ENCODE measurements around the gene SYNDIG1L. TPM values are rescaled to one million over a fixed set of nuclear protein-coding genes. Genes with fewer than 3 reads are reported as not detected.

The SYNDIG1L gene
- polyA plus RNA-seq, 1 donor from 2014 or later, result 2.0 TPM

- TF ChIP-seq REST (IDR thresholded peaks at IDR 0.05; ENCODE audit: borderline replicate concordance) (no peak), POLR2AphosphoS5 (IDR thresholded peaks at IDR 0.05) (no peak), CTCF (IDR thresholded peaks at IDR 0.05; ENCODE audit: poor library complexity, severe bottlenecking) (no peak), EP300 (conservative IDR thresholded peaks at IDR 0.05; ENCODE audit: poor library complexity, severe bottlenecking) (no peak), RAD21 (conservative IDR thresholded peaks at IDR 0.05) (no peak), TAF1 (IDR thresholded peaks at IDR 0.05; ENCODE audit: low read depth) (no peak), MXI1 (conservative IDR thresholded peaks at IDR 0.05; ENCODE audit: poor library complexity, severe bottlenecking) (no peak), EZH2 (IDR thresholded peaks at IDR 0.05; ENCODE audit: borderline replicate concordance, insufficient read depth, low read length, poor library complexity, severe bottlenecking) (no peak), SMC3 (conservative IDR thresholded peaks at IDR 0.05; ENCODE audit: poor library complexity) (no peak)
- H3K4me3 ChIP-seq (ENCODE audit: low read length), result no peak overlapping the region
These were observed 25.0 kb downstream of the SYNDIG1L start for GRCh38 chr14:74400919-74401503.

GRCh38 chr14:74400031-74400685, 25.9 kb downstream of the SYNDIG1L start:
- H3K27me3 ChIP-seq (ENCODE audit: insufficient read depth, low read depth, low read length), result no peaks in the 10 kb centered on the region
- H3K79me2 ChIP-seq (replicated peaks; ENCODE audit: insufficient read depth, low read length), result no peaks in the 10 kb centered on the region
- no peaks in the 10 kb centered on the region for H3F3A ChIP-seq (ENCODE audit: insufficient read depth, low read length, poor library complexity, severe bottlenecking)
- no peak overlapping the region for H3K9ac ChIP-seq (ENCODE audit: low read length)
- no peaks in the 10 kb centered on the region for H3K9me3 ChIP-seq (ENCODE audit: low read length)
- no peaks in the 10 kb centered on the region for H4K20me1 ChIP-seq (ENCODE audit: insufficient read depth)
- H3K9me2 ChIP-seq (ENCODE audit: insufficient read depth, low read length), result no peaks in the 10 kb centered on the region
- no peak overlapping the region for H2AFZ ChIP-seq (ENCODE audit: low read depth, low read length)
- no peak overlapping the region for H3K27ac ChIP-seq (ENCODE audit: low read length)
- H3K36me3 ChIP-seq (ENCODE audit: insufficient read depth, low read length), result no peaks in the 10 kb centered on the region
- H3K4me2 ChIP-seq (ENCODE audit: low read length), result no peak overlapping the region
- TF ChIP-seq CTCF (IDR thresholded peaks at IDR 0.05; ENCODE audit: poor library complexity, severe bottlenecking) (no peak), TAF1 (IDR thresholded peaks at IDR 0.05; ENCODE audit: low read depth) (no peak), SMC3 (conservative IDR thresholded peaks at IDR 0.05; ENCODE audit: poor library complexity) (no peak), POLR2AphosphoS5 (IDR thresholded peaks at IDR 0.05) (no peak), RAD21 (conservative IDR thresholded peaks at IDR 0.05) (no peak), EZH2 (IDR thresholded peaks at IDR 0.05; ENCODE audit: borderline replicate concordance, insufficient read depth, low read length, poor library complexity, severe bottlenecking) (no peak), REST (IDR thresholded peaks at IDR 0.05; ENCODE audit: borderline replicate concordance) (no peak), MXI1 (conservative IDR thresholded peaks at IDR 0.05; ENCODE audit: poor library complexity, severe bottlenecking) (no peak), EP300 (conservative IDR thresholded peaks at IDR 0.05; ENCODE audit: poor library complexity, severe bottlenecking) (no peak)
- no peak overlapping the region for H3K4me3 ChIP-seq (ENCODE audit: low read length)

More at GRCh38 chr14:74400919-74401503, 25.0 kb downstream of the SYNDIG1L start:
- H3K36me3 ChIP-seq (ENCODE audit: insufficient read depth, low read length), result no peaks in the 10 kb centered on the region
- H3K9ac ChIP-seq (ENCODE audit: low read length), result no peak overlapping the region
- no peaks in the 10 kb centered on the region for H3F3A ChIP-seq (ENCODE audit: insufficient read depth, low read length, poor library complexity, severe bottlenecking)
- no peaks in the 10 kb centered on the region for H3K79me2 ChIP-seq (replicated peaks; ENCODE audit: insufficient read depth, low read length)
- H3K9me3 ChIP-seq (ENCODE audit: low read length), result no peaks in the 10 kb centered on the region
- H3K4me2 ChIP-seq (ENCODE audit: low read length), result no peak overlapping the region
- no peaks in the 10 kb centered on the region for H4K20me1 ChIP-seq (ENCODE audit: insufficient read depth)
- H3K9me2 ChIP-seq (ENCODE audit: insufficient read depth, low read length), result no peaks in the 10 kb centered on the region
- H3K27me3 ChIP-seq (ENCODE audit: insufficient read depth, low read depth, low read length), result no peaks in the 10 kb centered on the region
- no peak overlapping the region for H2AFZ ChIP-seq (ENCODE audit: low read depth, low read length)
- H3K27ac ChIP-seq (ENCODE audit: low read length), result no peak overlapping the region

All from neural cell (in vitro differentiated cells).